Hepatocyte (in vitro differentiated cells): ENCODE measurements around the gene TXNDC11. TPM values are rescaled to one million over a fixed set of nuclear protein-coding genes. Genes with fewer than 3 reads are reported as not detected.

Source experiments
- DNase-seq: peaks from one replicate; pipeline ENCODE4 v3.0.0-alpha.2; 2016; ENCODE audit warnings: low spot score
- H2AFZ ChIP-seq: fragments of 200-600 bp; sonication (generic); 2 replicates; pipeline ENCODE4 v1.6.0; 2016; ENCODE audit warnings: antibody characterized with exemption, mild to moderate bottlenecking
- H3K27ac ChIP-seq: fragments of 200-600 bp; sonication (generic); 2 replicates; pipeline ENCODE4 v1.5.1; 2016; ENCODE audit warnings: mild to moderate bottlenecking
- H3K27me3 ChIP-seq: fragments of 200-600 bp; sonication (generic); 2 replicates; pipeline ENCODE4 v1.6.1; 2016
- H3K36me3 ChIP-seq: fragments of 200-600 bp; sonication (generic); replicated peaks from 2 replicates; pipeline ENCODE4 v1.5.1; 2016; ENCODE audit warnings: low read depth; ENCODE audit not compliant: insufficient read depth
- H3K4me1 ChIP-seq: fragments of 200-600 bp; sonication (generic); 2 replicates; pipeline ENCODE4 v1.5.1; 2016; ENCODE audit warnings: mild to moderate bottlenecking, moderate library complexity; ENCODE audit not compliant: insufficient read depth
- H3K4me2 ChIP-seq: fragments of 200-600 bp; sonication (generic); 2 replicates; pipeline ENCODE4 v1.6.0; 2016
- H3K4me3 ChIP-seq: fragments of 200-600 bp; sonication (generic); 2 replicates; pipeline ENCODE4 v1.5.1; 2016; ENCODE audit warnings: mild to moderate bottlenecking
- H3K79me2 ChIP-seq: fragments of 200-600 bp; sonication (generic); 2 replicates; pipeline ENCODE4 v1.6.0; 2017; ENCODE audit warnings: mild to moderate bottlenecking
- H3K9me2 ChIP-seq: fragments of 200-600 bp; sonication (generic); replicated peaks from 2 replicates; pipeline ENCODE4 v1.6.0; 2017; ENCODE audit warnings: mild to moderate bottlenecking; ENCODE audit not compliant: insufficient read depth
- H3K9me3 ChIP-seq: fragments of 200-600 bp; sonication (generic); 2 replicates; pipeline ENCODE4 v1.5.1; 2016; ENCODE audit warnings: low read depth, mild to moderate bottlenecking
- H4K20me1 ChIP-seq: fragments of 200-600 bp; sonication (generic); 2 replicates; pipeline ENCODE4 v1.6.0; 2016; ENCODE audit warnings: mild to moderate bottlenecking; ENCODE audit not compliant: insufficient read depth, poor library complexity, severe bottlenecking
- EZH2 ChIP-seq: fragments of 200-600 bp; sonication (generic); IDR thresholded peaks from 2 replicates; pipeline ENCODE4 v1.6.1; 2016; ENCODE audit warnings: antibody characterized with exemption, mild to moderate bottlenecking, borderline replicate concordance
- EZH2phosphoT487 ChIP-seq: fragments of 200-600 bp; sonication (generic); IDR thresholded peaks from one replicate; pipeline ENCODE4 v1.6.1; 2018; ENCODE audit warnings: antibody characterized with exemption, mild to moderate bottlenecking, low read depth, moderate library complexity; ENCODE audit not compliant: unreplicated experiment, severe bottlenecking
- WGBS: methylation state at CpG from one replicate; pipeline ENCODE4 v1.1.6; 2016; ENCODE audit warnings: low lambda C conversion rate; ENCODE audit errors: missing lambda C conversion rate; 5-methylcytosine and 5-hydroxymethylcytosine counted together
- polyA plus RNA-seq: library from polyadenylated mRNA; unstranded; fragments of >200 nt; fragmentation: Nextera tagmentation; extraction: Ambion mirVana; gene quantifications from 2 replicates; pipeline ENCODE4 v1.2.1, GENCODE V29; 2016
- total RNA-seq: library from RNA; depleted of rRNA; stranded (reverse); fragments of >200 nt; gene quantifications from 2 replicates; pipeline ENCODE4 v1.2.3, GENCODE V29; 2014
- TF ChIP-seq, protein P1 (sequence below): fragments of 200-600 bp; sonication (generic); IDR thresholded peaks from 2 replicates; pipeline ENCODE4 v1.5.1; 2016; ENCODE audit warnings: antibody characterized with exemption, mild to moderate bottlenecking; ENCODE audit not compliant: poor library complexity

TXNDC11 gene
- total and polyA plus RNA-seq, 2 experiments from 2014 or later: 58.5 to 59.4 TPM

DNA sequence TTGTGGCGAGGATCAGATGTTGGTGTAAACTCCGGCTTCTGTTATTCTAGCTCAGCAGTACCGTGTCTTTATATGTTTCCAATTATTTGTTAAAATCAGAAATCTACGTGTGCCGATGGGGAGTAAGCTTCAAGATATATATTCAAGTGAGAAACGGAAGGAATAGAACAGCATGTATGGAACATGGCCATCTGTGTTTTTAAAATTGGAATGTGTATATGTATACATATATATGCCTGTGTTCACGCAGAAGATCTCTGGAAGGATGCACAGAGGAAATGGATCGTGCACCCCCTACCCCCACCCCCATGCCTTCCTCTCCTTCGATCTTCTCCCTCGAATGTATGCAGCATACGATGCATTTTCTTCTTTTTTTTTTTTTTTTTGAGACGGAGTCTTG lies 82.1 kb downstream of the TXNDC11 start:
- WGBS: 84% methylated on average over 11 of the region's 12 CpGs

DNA sequence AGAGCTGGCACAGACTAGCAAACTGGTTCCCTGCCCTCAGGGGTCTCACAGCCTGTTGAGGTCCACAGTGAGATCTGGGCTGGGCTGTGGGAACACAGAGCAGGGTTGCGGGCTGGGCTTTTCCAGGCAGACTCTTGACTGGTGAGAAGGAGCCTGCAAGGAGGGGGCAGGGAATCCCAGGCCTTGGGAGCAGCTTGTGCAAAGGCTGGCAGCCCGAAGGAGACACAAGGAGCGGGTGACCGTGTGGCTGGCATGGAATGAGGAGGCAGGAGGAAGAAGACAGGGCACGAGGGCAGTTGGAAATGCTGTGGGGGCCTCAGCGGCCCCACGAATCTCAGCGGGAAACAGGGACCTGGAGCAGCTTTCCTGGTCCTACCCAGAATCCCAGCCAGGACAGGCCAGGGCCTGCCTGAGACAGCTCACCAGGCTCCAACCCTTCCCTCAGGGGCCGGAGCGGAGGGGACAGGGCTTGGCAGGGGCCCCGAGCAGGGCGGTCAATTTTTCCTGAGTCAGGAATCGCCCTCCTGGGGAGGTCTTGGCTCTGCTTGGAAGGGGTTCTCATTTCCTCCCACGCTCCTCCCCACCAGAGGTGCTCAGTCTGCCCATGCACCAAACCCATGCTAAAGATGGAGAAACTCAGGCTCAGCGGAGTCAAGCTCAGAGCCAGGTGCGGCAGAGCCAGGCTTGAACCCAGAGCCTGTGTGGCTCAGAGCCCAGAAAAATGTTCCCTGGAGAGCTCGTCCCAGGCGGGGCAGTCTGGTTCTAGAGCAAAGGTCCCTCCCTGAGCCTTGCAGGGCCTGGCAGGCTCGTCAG lies 83.6 kb downstream of the TXNDC11 start:
- no peak overlapping the region for H2AFZ ChIP-seq
- WGBS: 82% methylated on average over 19 of the region's 19 CpGs
- no peak overlapping the region for H3K27ac ChIP-seq
- H3K4me1 ChIP-seq: no peaks in the 10 kb centered on the region
- DNase-seq: no peak
- no peak overlapping the region for H3K4me3 ChIP-seq
- no peaks in the 10 kb centered on the region for H3K79me2 ChIP-seq
- TF ChIP-seq, protein P1, sequence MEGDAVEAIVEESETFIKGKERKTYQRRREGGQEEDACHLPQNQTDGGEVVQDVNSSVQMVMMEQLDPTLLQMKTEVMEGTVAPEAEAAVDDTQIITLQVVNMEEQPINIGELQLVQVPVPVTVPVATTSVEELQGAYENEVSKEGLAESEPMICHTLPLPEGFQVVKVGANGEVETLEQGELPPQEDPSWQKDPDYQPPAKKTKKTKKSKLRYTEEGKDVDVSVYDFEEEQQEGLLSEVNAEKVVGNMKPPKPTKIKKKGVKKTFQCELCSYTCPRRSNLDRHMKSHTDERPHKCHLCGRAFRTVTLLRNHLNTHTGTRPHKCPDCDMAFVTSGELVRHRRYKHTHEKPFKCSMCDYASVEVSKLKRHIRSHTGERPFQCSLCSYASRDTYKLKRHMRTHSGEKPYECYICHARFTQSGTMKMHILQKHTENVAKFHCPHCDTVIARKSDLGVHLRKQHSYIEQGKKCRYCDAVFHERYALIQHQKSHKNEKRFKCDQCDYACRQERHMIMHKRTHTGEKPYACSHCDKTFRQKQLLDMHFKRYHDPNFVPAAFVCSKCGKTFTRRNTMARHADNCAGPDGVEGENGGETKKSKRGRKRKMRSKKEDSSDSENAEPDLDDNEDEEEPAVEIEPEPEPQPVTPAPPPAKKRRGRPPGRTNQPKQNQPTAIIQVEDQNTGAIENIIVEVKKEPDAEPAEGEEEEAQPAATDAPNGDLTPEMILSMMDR: no peak
- TF ChIP-seq EZH2 (no peak), EZH2phosphoT487 (no peak)
- no peaks in the 10 kb centered on the region for H3K9me3 ChIP-seq
- no peaks in the 10 kb centered on the region for H4K20me1 ChIP-seq
- H3K27me3 ChIP-seq: no peaks in the 10 kb centered on the region
- H3K9me2 ChIP-seq: no peaks in the 10 kb centered on the region
- H3K36me3 ChIP-seq: no peaks in the 10 kb centered on the region
- no peak overlapping the region for H3K4me2 ChIP-seq

More for the DNA sequence above, 82.1 kb downstream of the TXNDC11 start:
- no peaks in the 10 kb centered on the region for H3K9me3 ChIP-seq
- H3K4me1 ChIP-seq: no peaks in the 10 kb centered on the region
- no peak overlapping the region for H3K4me3 ChIP-seq
- H4K20me1 ChIP-seq: no peaks in the 10 kb centered on the region
- TF ChIP-seq EZH2: no peak
- TF ChIP-seq, protein P1: no peak
- no peak for TF ChIP-seq EZH2phosphoT487
- no peak overlapping the region for H3K27ac ChIP-seq
- H3K36me3 ChIP-seq: no peaks in the 10 kb centered on the region
- H3K27me3 ChIP-seq: no peaks in the 10 kb centered on the region
- no peak overlapping the region for H2AFZ ChIP-seq
- no peak for DNase-seq
- no peak overlapping the region for H3K4me2 ChIP-seq
- no peaks in the 10 kb centered on the region for H3K79me2 ChIP-seq
- H3K9me2 ChIP-seq: no peaks in the 10 kb centered on the region

- Histone ChIP-seq H3K4me3 (no peak overlapping the region), H3K27me3 (no peaks in the 10 kb centered on the region), H3K9me2 (no peaks in the 10 kb centered on the region), H3K4me2 (no peak overlapping the region), H3K4me1 (no peaks in the 10 kb centered on the region), H3K27ac (no peak overlapping the region), H4K20me1 (no peaks in the 10 kb centered on the region), H3K36me3 (no peaks in the 10 kb centered on the region), H3K9me3 (no peaks in the 10 kb centered on the region), H3K79me2 (no peaks in the 10 kb centered on the region), H2AFZ (no peak overlapping the region)
- TF ChIP-seq, protein P1: no peak
- TF ChIP-seq EZH2 (no peak), EZH2phosphoT487 (no peak)
- 93% methylated on average over 8 of the region's 8 CpGs for WGBS
- DNase-seq: no peak
Measured at GRCh38 chr16:11657556-11657955, 85.1 kb downstream of the TXNDC11 start.
